ENCODE results near the gene SLC38A8.

Gene SLC38A8

GRCh38 chr16:83968306-83968851, 74.2 kb downstream of the SLC38A8 start:
- H3K9me3 ChIP-seq (ENCODE audit: control insufficient read depth, low read length) = no peaks in the 10 kb centered on the region
- H3K4me1 ChIP-seq (ENCODE audit: control insufficient read depth, insufficient read depth, low read length) = no peaks in the 10 kb centered on the region
- peaks cover 7% of the 10 kb centered on the region for H3K27me3 ChIP-seq (ENCODE audit: control insufficient read depth, insufficient read depth, low read length)
- no peak overlapping the region for H3K4me3 ChIP-seq (ENCODE audit: low read length)
- no peak overlapping the region for H3K9ac ChIP-seq (ENCODE audit: low read length)
- H3K36me3 ChIP-seq (ENCODE audit: control insufficient read depth, insufficient read depth, low read length) = no peaks in the 10 kb centered on the region

GRCh38 chr16:83967838-83968305, 74.7 kb downstream of the SLC38A8 start, which contains the start of gene NECAB2:
TSS of gene NECAB2 (plus strand) at chr16:83968244. CDS start at chr16:83968649, 405 bp downstream.
- H3K9me3 ChIP-seq (ENCODE audit: control insufficient read depth, low read length) = no peaks in the 10 kb centered on the region
- peaks cover 7% of the 10 kb centered on the region for H3K27me3 ChIP-seq (ENCODE audit: control insufficient read depth, insufficient read depth, low read length)
- H3K4me3 ChIP-seq (ENCODE audit: low read length) = no peak within 1 kb of the TSS
- no peaks in the 10 kb centered on the region for H3K36me3 ChIP-seq (ENCODE audit: control insufficient read depth, insufficient read depth, low read length)
- H3K9ac ChIP-seq (ENCODE audit: low read length) = no peak within 1 kb of the TSS
- H3K4me1 ChIP-seq (ENCODE audit: control insufficient read depth, insufficient read depth, low read length) = no peaks in the 10 kb centered on the region

- no peak overlapping the region for H3K4me3 ChIP-seq (ENCODE audit: low read length)
Observed at GRCh38 chr16:83967091-83967490, 75.5 kb downstream of the SLC38A8 start.

GRCh38 chr16:83966153-83966696, 76.4 kb downstream of the SLC38A8 start:
- Histone ChIP-seq H3K36me3 (ENCODE audit: control insufficient read depth, insufficient read depth, low read length) (no peaks in the 10 kb centered on the region), H3K9me3 (ENCODE audit: control insufficient read depth, low read length) (no peaks in the 10 kb centered on the region), H3K4me3 (ENCODE audit: low read length) (no peak overlapping the region), H3K4me1 (ENCODE audit: control insufficient read depth, insufficient read depth, low read length) (no peaks in the 10 kb centered on the region), H3K27me3 (ENCODE audit: control insufficient read depth, insufficient read depth, low read length) (peaks cover 7% of the 10 kb centered on the region), H3K9ac (ENCODE audit: low read length) (no peak overlapping the region)

More at GRCh38 chr16:83967091-83967490, 75.5 kb downstream of the SLC38A8 start:
- Histone ChIP-seq H3K9ac (ENCODE audit: low read length) (no peak overlapping the region), H3K36me3 (ENCODE audit: control insufficient read depth, insufficient read depth, low read length) (no peaks in the 10 kb centered on the region), H3K4me1 (ENCODE audit: control insufficient read depth, insufficient read depth, low read length) (no peaks in the 10 kb centered on the region), H3K9me3 (ENCODE audit: control insufficient read depth, low read length) (no peaks in the 10 kb centered on the region), H3K27me3 (ENCODE audit: control insufficient read depth, insufficient read depth, low read length) (peaks cover 7% of the 10 kb centered on the region)

- Histone ChIP-seq H3K27me3 (ENCODE audit: control insufficient read depth, insufficient read depth, low read length) (peaks cover 7% of the 10 kb centered on the region), H3K4me3 (ENCODE audit: low read length) (no peak overlapping the region), H3K4me1 (ENCODE audit: control insufficient read depth, insufficient read depth, low read length) (no peaks in the 10 kb centered on the region), H3K9me3 (ENCODE audit: control insufficient read depth, low read length) (no peaks in the 10 kb centered on the region), H3K36me3 (ENCODE audit: control insufficient read depth, insufficient read depth, low read length) (no peaks in the 10 kb centered on the region), H3K9ac (ENCODE audit: low read length) (no peak overlapping the region)
Observed at GRCh38 chr16:83965444-83966152, 77.0 kb downstream of the SLC38A8 start.

- Histone ChIP-seq H3K4me3 (ENCODE audit: low read length) (no peak overlapping the region), H3K36me3 (ENCODE audit: control insufficient read depth, insufficient read depth, low read length) (peaks cover 3% of the 10 kb centered on the region), H3K27me3 (ENCODE audit: control insufficient read depth, insufficient read depth, low read length) (peaks cover 7% of the 10 kb centered on the region), H3K4me1 (ENCODE audit: control insufficient read depth, insufficient read depth, low read length) (no peaks in the 10 kb centered on the region), H3K9ac (ENCODE audit: low read length) (no peak overlapping the region), H3K9me3 (ENCODE audit: control insufficient read depth, low read length) (no peaks in the 10 kb centered on the region)
Observed at GRCh38 chr16:83964684-83965443, 77.7 kb downstream of the SLC38A8 start.

GRCh38 chr16:83963277-83964119, 79.1 kb downstream of the SLC38A8 start:
- Histone ChIP-seq H3K27me3 (ENCODE audit: control insufficient read depth, insufficient read depth, low read length) (no peaks in the 10 kb centered on the region), H3K9ac (ENCODE audit: low read length) (no peak overlapping the region), H3K4me1 (ENCODE audit: control insufficient read depth, insufficient read depth, low read length) (no peaks in the 10 kb centered on the region), H3K4me3 (ENCODE audit: low read length) (no peak overlapping the region), H3K36me3 (ENCODE audit: control insufficient read depth, insufficient read depth, low read length) (peaks cover 9% of the 10 kb centered on the region), H3K9me3 (ENCODE audit: control insufficient read depth, low read length) (no peaks in the 10 kb centered on the region)

GRCh38 chr16:83961591-83961990, 81.0 kb downstream of the SLC38A8 start:
- peaks cover 5% of the 10 kb centered on the region for H3K4me1 ChIP-seq (ENCODE audit: control insufficient read depth, insufficient read depth, low read length)
- H3K9me3 ChIP-seq (ENCODE audit: control insufficient read depth, low read length) = no peaks in the 10 kb centered on the region
- H3K27me3 ChIP-seq (ENCODE audit: control insufficient read depth, insufficient read depth, low read length) = no peaks in the 10 kb centered on the region
- no peak overlapping the region for H3K4me3 ChIP-seq (ENCODE audit: low read length)
- no peak overlapping the region for H3K9ac ChIP-seq (ENCODE audit: low read length)
- peaks cover 9% of the 10 kb centered on the region for H3K36me3 ChIP-seq (ENCODE audit: control insufficient read depth, insufficient read depth, low read length)

- Histone ChIP-seq H3K9ac (ENCODE audit: low read length) (no peak overlapping the region), H3K4me3 (ENCODE audit: low read length) (no peak overlapping the region), H3K4me1 (ENCODE audit: control insufficient read depth, insufficient read depth, low read length) (peaks cover 11% of the 10 kb centered on the region), H3K9me3 (ENCODE audit: control insufficient read depth, low read length) (no peaks in the 10 kb centered on the region), H3K36me3 (ENCODE audit: control insufficient read depth, insufficient read depth, low read length) (peaks cover 9% of the 10 kb centered on the region), H3K27me3 (ENCODE audit: control insufficient read depth, insufficient read depth, low read length) (no peaks in the 10 kb centered on the region)
Observed at GRCh38 chr16:83960521-83961249, 81.9 kb downstream of the SLC38A8 start.

Measured in mucosa of stomach (tissue), 1 donor.